CD4-positive, alpha-beta memory T cell (primary cell): ENCODE measurements around the gene ITK. TPM values are rescaled to one million over a fixed set of nuclear protein-coding genes. Genes with fewer than 3 reads are reported as not detected.
A peak's percentile ranks its signal among the peaks of the same experiment; 100 is the strongest.

Experiments used
- CTCF ChIA-PET: fragments of 350-600 bp; sonication (Branson Sonifier 250); formaldehyde crosslinking; loops from one replicate; lab custom pipeline; 2021; ENCODE audit warnings: inconsistent platforms; ENCODE audit not compliant: partially characterized antibody; lab: Charles Lee
- POLR2A ChIA-PET: fragments of 350-600 bp; sonication (Branson Sonifier 250); formaldehyde crosslinking; loops from one replicate; lab custom pipeline; 2021; ENCODE audit not compliant: partially characterized antibody; lab: Charles Lee
- DNase-seq, 5 donors: peaks; one replicate each; pipeline versions ENCODE4 v3.0.0 to v3.0.0-alpha.2; 2020 to 2022; ENCODE audit warnings: mixed read lengths in 1 of 5
- H3K27ac ChIP-seq: one replicate; pipeline ENCODE4 v1.7.0; 2013; ENCODE audit warnings: low read depth, low read length
- H3K27me3 ChIP-seq: 2 replicates; pipeline ENCODE4 v1.7.0; 2013; ENCODE audit warnings: mild to moderate bottlenecking, low read length, moderate library complexity; ENCODE audit not compliant: insufficient read depth
- H3K36me3 ChIP-seq: 2 replicates; pipeline ENCODE4 v1.7.0; 2013; ENCODE audit warnings: mild to moderate bottlenecking, low read length, moderate library complexity; ENCODE audit not compliant: insufficient read depth
- H3K4me1 ChIP-seq: 2 replicates; pipeline ENCODE4 v1.7.0; 2013; ENCODE audit warnings: mild to moderate bottlenecking, low read length, moderate library complexity; ENCODE audit not compliant: insufficient read depth
- H3K4me3 ChIP-seq, 2 donors: one replicate each; pipeline ENCODE4 v1.7.0; 2013; ENCODE audit warnings: low read length in 2 of 2, mild to moderate bottlenecking in 1 of 2
- H3K9me3 ChIP-seq, 2 donors: one replicate each; pipeline ENCODE4 v1.7.0; 2013; ENCODE audit warnings: low read length in 2 of 2, control low read depth in 1 of 2; ENCODE audit not compliant: control insufficient read depth in 1 of 2
- H3K27ac Mint-ChIP-seq, 7 donors: one replicate each; pipeline ENCODE4 v1.8.0; 2020 to 2021; ENCODE audit warnings: mixed read lengths in 7 of 7, mild to moderate bottlenecking in 6 of 7, inconsistent platforms in 3 of 7, moderate library complexity in 3 of 7
- H3K27me3 Mint-ChIP-seq, 2 donors: one replicate each; pipeline ENCODE4 v1.8.0; 2020 to 2021; ENCODE audit warnings: mixed read lengths in 2 of 2
- H3K36me3 Mint-ChIP-seq, 2 donors: one replicate each; pipeline ENCODE4 v1.8.0; 2020 to 2021; ENCODE audit warnings: mixed read lengths in 2 of 2, inconsistent platforms in 1 of 2, mild to moderate bottlenecking in 1 of 2
- H3K4me1 Mint-ChIP-seq, 4 donors: one replicate each; pipeline ENCODE4 v1.8.0; 2020 to 2021; ENCODE audit warnings: mixed read lengths in 4 of 4, mild to moderate bottlenecking in 1 of 4
- H3K4me3 Mint-ChIP-seq, 8 donors: one replicate each; pipeline ENCODE4 v1.8.0; 2020 to 2021; ENCODE audit warnings: mixed read lengths in 8 of 8, mild to moderate bottlenecking in 7 of 8, moderate library complexity in 6 of 8, inconsistent platforms in 3 of 8
- H3K9me3 Mint-ChIP-seq, 8 donors: one replicate each; pipeline ENCODE4 v1.8.0; 2020 to 2021; ENCODE audit warnings: mixed read lengths in 8 of 8, mild to moderate bottlenecking in 5 of 8, inconsistent platforms in 3 of 8, moderate library complexity in 1 of 8
- intact Hi-C: fragments of 100-400 bp; cut with micrococcal nuclease; formaldehyde crosslinking; loops from one replicate; pipeline ENCODE4 v1.15.1; 2023
- polyA plus RNA-seq, 2 donors: library from polyadenylated mRNA; unstranded; fragments of 300-500 nt; fragmentation: Illumina TruSeq; gene quantifications; one replicate each; pipeline ENCODE4 v1.2.3, GENCODE V29; 2021
- total RNA-seq, 2 experiments: library from RNA; stranded (reverse); gene quantifications; one replicate each; pipeline ENCODE4 v1.2.3, GENCODE V29; 2021

Gene ITK
- total and polyA plus RNA-seq, 4 experiments from 2014 or later: 141 to 421 (median 288) TPM

GRCh38 chr5:157159209-157159751 lies 21.4 kb upstream of the ITK start:
- H3K4me3 ChIP-seq: peak overlapping the region in 1 of 2 donors; percentile 31
- peaks cover 57 to 91% (median 73%) of the 10 kb centered on the region in 4 donors for H3K4me1 Mint-ChIP-seq
- peak overlapping the region in 7 of 8 donors; percentile 51 to 75 (median 65) for H3K4me3 Mint-ChIP-seq
- peaks cover 74% of the 10 kb centered on the region for H3K4me1 ChIP-seq
- ChIA-PET CTCF (interaction anchor here (0.6 to 3.7 kb wide), 4 partner anchors 10 to 48 kb away, joined by 3 to 12 read pairs (median 6); no protein-coding TSS in a partner anchor), POLR2A (interaction anchor here (0.8 to 7.7 kb wide), 7 partner anchors 19 to 110 kb away, joined by 3 to 73 read pairs (median 6); partner anchors contain the start of gene ITK)
- peak overlapping the region; percentile 91 to 99 (median 98) for H3K27ac Mint-ChIP-seq
- no peaks in the 10 kb centered on the region for H3K9me3 ChIP-seq
- H3K27me3 ChIP-seq: no peaks in the 10 kb centered on the region
- H3K36me3 Mint-ChIP-seq: peaks cover 0 to 2% of the 10 kb centered on the region in 2 donors
- H3K27ac ChIP-seq: peak overlapping the region; percentile 88
- peak; percentile 74 to 87 (median 81) for DNase-seq
- H3K36me3 ChIP-seq: no peaks in the 10 kb centered on the region
- H3K27me3 Mint-ChIP-seq: no peaks in the 10 kb centered on the region
- no peaks in the 10 kb centered on the region for H3K9me3 Mint-ChIP-seq
- intact Hi-C loops: loop anchor here (1.0 to 10.0 kb wide), 2 partner anchors 21 to 386 kb away; partner anchors contain the start of gene ITK

- Histone ChIP-seq H3K4me1 (peaks cover 68% of the 10 kb centered on the region), H3K27ac (peak overlapping the region; percentile 88), H3K4me3 (peak overlapping the region in 1 of 2 donors; percentile 31), H3K36me3 (no peaks in the 10 kb centered on the region), H3K27me3 (no peaks in the 10 kb centered on the region), H3K9me3 (no peaks in the 10 kb centered on the region)
- DNase-seq: peak; percentile 57 to 87 (median 64)
- Mint-ChIP-seq H3K4me3 (peak overlapping the region in 7 of 8 donors; percentile 51 to 75 (median 67)), H3K9me3 (no peaks in the 10 kb centered on the region), H3K36me3 (no peaks in the 10 kb centered on the region), H3K27ac (peak overlapping the region; percentile 91 to 99 (median 98)), H3K27me3 (no peaks in the 10 kb centered on the region), H3K4me1 (peaks cover 53 to 87% (median 66%) of the 10 kb centered on the region in 4 donors)
- ChIA-PET CTCF (interaction anchor here (1.0 kb wide), 1 partner anchor 11 kb away, joined by 4 read pairs; no protein-coding TSS in a partner anchor), POLR2A (interaction anchor here (1.0 kb wide), 4 partner anchors 20 to 59 kb away, joined by 3 to 9 read pairs (median 6); partner anchors contain the start of gene ITK)
- intact Hi-C loops: loop anchor here (1.0 kb wide), 1 partner anchor 12 kb away; no protein-coding TSS in a partner anchor
Observed at GRCh38 chr5:157160001-157160400, 20.6 kb upstream of the ITK start.

- no peaks in the 10 kb centered on the region for H3K27me3 ChIP-seq
- Mint-ChIP-seq H3K4me3 (no peak overlapping the region), H3K27ac (peak overlapping the region in 1 of 7 donors; percentile 94), H3K36me3 (no peaks in the 10 kb centered on the region), H3K9me3 (no peaks in the 10 kb centered on the region), H3K4me1 (peaks cover 45 to 86% (median 61%) of the 10 kb centered on the region in 4 donors), H3K27me3 (no peaks in the 10 kb centered on the region)
- DNase-seq: no peak
- peaks cover 59% of the 10 kb centered on the region for H3K4me1 ChIP-seq
- H3K4me3 ChIP-seq: no peak overlapping the region
- no peak overlapping the region for H3K27ac ChIP-seq
- intact Hi-C loops: no loop called here
- no peaks in the 10 kb centered on the region for H3K9me3 ChIP-seq
- H3K36me3 ChIP-seq: no peaks in the 10 kb centered on the region
- CTCF ChIA-PET: interaction anchor here (1.1 to 2.4 kb wide), 6 partner anchors 10 to 32 kb away, joined by 3 to 7 read pairs (median 4); partner anchors contain the start of gene ITK
- POLR2A ChIA-PET: interaction anchor here (1.0 to 11.1 kb wide), 6 partner anchors 9 to 104 kb away, joined by 3 to 171 read pairs (median 4); partner anchors contain the start of genes ITK and MED7
Observed at GRCh38 chr5:157161996-157162395, 18.6 kb upstream of the ITK start.

GRCh38 chr5:157162919-157163510 lies 17.6 kb upstream of the ITK start:
- Mint-ChIP-seq H3K27ac (peak overlapping the region in 4 of 7 donors; percentile 13 to 80 (median 34)), H3K27me3 (no peaks in the 10 kb centered on the region), H3K4me1 (peaks cover 47 to 86% (median 61%) of the 10 kb centered on the region in 4 donors), H3K9me3 (no peaks in the 10 kb centered on the region), H3K36me3 (no peaks in the 10 kb centered on the region), H3K4me3 (no peak overlapping the region)
- peaks cover 61% of the 10 kb centered on the region for H3K4me1 ChIP-seq
- CTCF ChIA-PET: interaction anchor here (2.4 kb wide), 1 partner anchor 9 kb away, joined by 7 read pairs; no protein-coding TSS in a partner anchor
- no peaks in the 10 kb centered on the region for H3K36me3 ChIP-seq
- intact Hi-C loops: no loop called here
- DNase-seq: no peak
- H3K4me3 ChIP-seq: no peak overlapping the region
- no peak overlapping the region for H3K27ac ChIP-seq
- H3K27me3 ChIP-seq: no peaks in the 10 kb centered on the region
- no peaks in the 10 kb centered on the region for H3K9me3 ChIP-seq
- POLR2A ChIA-PET: interaction anchor here (1.0 to 11.1 kb wide), 4 partner anchors 9 to 103 kb away, joined by 3 to 171 read pairs (median 5); partner anchors contain the start of gene ITK

GRCh38 chr5:157164521-157164920 lies 16.1 kb upstream of the ITK start:
- Histone ChIP-seq H3K27me3 (no peaks in the 10 kb centered on the region), H3K36me3 (no peaks in the 10 kb centered on the region), H3K27ac (no peak overlapping the region), H3K4me1 (peaks cover 51% of the 10 kb centered on the region), H3K9me3 (no peaks in the 10 kb centered on the region), H3K4me3 (no peak overlapping the region)
- no peak for DNase-seq
- POLR2A ChIA-PET: interaction anchor here (0.6 to 11.1 kb wide), 2 partner anchors 9 to 21 kb away, joined by 3 to 171 read pairs; partner anchors contain the start of gene ITK
- no peaks in the 10 kb centered on the region for H3K27me3 Mint-ChIP-seq
- H3K27ac Mint-ChIP-seq: peak overlapping the region in 1 of 7 donors; percentile 36
- H3K9me3 Mint-ChIP-seq: peaks cover 0 to 3% (median 0%) of the 10 kb centered on the region in 8 donors
- CTCF ChIA-PET: interaction anchor here (0.7 to 1.0 kb wide), 2 partner anchors 15 to 54 kb away, joined by 3 to 4 read pairs; no protein-coding TSS in a partner anchor
- intact Hi-C loops: no loop called here
- H3K4me3 Mint-ChIP-seq: no peak overlapping the region
- peaks cover 44 to 86% (median 58%) of the 10 kb centered on the region in 4 donors for H3K4me1 Mint-ChIP-seq
- H3K36me3 Mint-ChIP-seq: no peaks in the 10 kb centered on the region

GRCh38 chr5:157165261-157165660 lies 15.4 kb upstream of the ITK start:
- ChIA-PET CTCF (interaction anchor here (0.7 to 1.0 kb wide), 2 partner anchors 10 to 16 kb away, joined by 3 to 4 read pairs; no protein-coding TSS in a partner anchor), POLR2A (interaction anchor here (0.6 to 11.1 kb wide), 2 partner anchors 8 to 20 kb away, joined by 3 to 171 read pairs; partner anchors contain the start of gene ITK)
- Mint-ChIP-seq H3K27me3 (no peaks in the 10 kb centered on the region), H3K27ac (no peak overlapping the region), H3K4me1 (peaks cover 38 to 83% (median 56%) of the 10 kb centered on the region in 4 donors), H3K36me3 (no peaks in the 10 kb centered on the region), H3K4me3 (peak overlapping the region in 1 of 8 donors; percentile 21), H3K9me3 (peaks cover 0 to 6% (median 2%) of the 10 kb centered on the region in 8 donors)
- intact Hi-C loops: no loop called here
- Histone ChIP-seq H3K36me3 (no peaks in the 10 kb centered on the region), H3K9me3 (no peaks in the 10 kb centered on the region), H3K4me3 (no peak overlapping the region), H3K4me1 (peaks cover 43% of the 10 kb centered on the region), H3K27ac (no peak overlapping the region), H3K27me3 (no peaks in the 10 kb centered on the region)
- no peak for DNase-seq
